ENCODE data around the gene YPEL2. TPM values are rescaled to one million over a fixed set of nuclear protein-coding genes. Genes with fewer than 3 reads are reported as not detected.

The YPEL2 gene
- polyA plus RNA-seq, 4 donors = 28.6 to 37.6 (median 34.1) TPM

DNA sequence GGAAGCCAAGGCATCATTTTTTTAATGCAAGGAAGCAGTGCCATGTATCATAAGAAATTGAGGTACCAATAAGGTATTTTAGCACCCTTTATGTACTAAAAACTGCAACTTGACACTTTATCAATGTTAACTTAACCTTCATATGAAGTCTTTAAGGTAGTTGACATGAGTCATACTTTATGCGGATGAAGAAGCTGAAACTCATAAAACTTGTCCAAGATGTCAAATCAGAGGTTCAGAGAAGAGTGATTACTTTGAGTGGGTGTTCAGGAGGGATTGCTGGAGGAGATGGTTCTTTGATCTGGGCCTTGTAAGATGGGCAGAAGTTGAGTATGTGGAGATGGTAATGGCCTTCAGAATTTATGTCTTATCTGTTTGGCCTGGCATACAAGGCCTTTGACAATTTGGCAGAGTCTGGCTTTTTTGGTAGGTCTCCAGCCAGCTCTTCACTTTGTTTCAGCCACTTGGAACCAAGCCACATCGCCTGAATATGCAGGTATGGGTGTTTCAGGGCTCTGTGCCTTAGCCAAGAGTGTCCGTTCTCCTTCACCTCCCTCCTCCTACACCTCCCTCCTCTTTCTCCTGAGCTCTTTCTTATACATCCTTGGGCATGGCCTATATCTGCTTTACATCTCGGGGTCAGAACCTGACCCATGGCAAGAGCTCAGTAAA is 23.7 kb downstream of the YPEL2 start:
- DNase-seq (ENCODE audit: low read depth in 4 of 4, low spot score in 2 of 4) = no peak

DNA sequence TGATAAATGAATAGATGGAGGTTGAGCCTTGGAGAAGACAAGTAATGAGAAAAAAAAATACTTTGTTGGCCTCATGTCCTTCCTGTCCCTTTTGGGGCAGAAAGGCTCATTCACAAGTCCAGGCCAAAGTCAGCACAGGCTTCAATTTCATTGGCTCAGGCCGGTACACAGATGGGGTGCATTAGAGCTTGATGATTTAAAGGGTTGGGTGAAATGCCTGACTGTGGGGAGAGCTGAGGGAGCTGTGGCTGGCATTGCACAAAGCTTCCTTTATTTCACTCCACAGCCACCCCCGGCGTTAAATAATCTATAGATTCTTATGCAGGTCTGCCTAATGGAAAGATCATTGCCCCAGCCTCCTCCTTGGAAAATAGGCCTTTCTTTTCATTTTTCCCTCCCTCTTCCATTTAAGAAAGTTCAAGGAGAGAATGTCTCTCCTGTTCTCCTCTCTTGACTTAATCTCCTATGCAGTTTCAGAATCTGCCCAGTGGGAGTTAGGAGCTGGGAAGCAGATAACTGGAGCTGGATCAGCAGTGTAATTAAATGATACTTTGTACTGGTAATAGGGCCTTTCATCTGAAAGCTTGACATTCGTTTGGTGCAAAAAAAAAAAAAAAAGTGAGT is 24.4 kb downstream of the YPEL2 start:
- DNase-seq (ENCODE audit: low read depth in 4 of 4, low spot score in 2 of 4) = no peak

DNA sequence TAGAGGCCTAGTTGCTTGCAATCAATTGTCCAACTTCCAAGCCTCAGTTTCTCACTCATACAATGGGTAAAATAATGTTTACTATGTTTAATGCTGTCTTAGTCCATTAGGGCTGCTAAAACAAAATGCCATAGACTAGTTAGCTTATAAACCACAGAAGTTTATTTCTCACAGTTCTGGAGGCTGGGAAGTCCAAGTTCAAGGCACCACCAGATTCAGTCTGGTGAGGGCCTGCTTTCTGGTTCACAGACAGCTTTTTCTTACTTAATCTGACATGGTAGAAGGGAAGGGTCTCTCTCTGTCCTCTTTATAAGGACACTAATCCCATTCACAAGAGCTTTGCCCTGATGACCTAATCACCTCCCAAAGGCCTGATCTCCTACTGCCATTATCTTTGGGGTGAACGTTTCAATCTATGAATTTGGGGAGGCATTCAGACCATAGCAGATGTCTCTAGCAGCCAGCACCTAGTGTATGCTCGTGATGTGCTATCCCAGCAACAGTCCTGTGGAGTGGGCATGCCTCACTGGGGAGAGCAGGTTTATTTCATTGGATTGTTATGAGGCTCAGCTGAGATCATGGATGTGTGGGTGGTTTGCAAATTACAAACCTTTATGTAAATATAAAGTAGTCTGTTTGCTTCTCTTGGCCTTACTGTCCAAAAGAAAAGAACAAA is 25.2 kb downstream of the YPEL2 start:
- no peak for DNase-seq (ENCODE audit: low read depth in 4 of 4, low spot score in 2 of 4)

DNA sequence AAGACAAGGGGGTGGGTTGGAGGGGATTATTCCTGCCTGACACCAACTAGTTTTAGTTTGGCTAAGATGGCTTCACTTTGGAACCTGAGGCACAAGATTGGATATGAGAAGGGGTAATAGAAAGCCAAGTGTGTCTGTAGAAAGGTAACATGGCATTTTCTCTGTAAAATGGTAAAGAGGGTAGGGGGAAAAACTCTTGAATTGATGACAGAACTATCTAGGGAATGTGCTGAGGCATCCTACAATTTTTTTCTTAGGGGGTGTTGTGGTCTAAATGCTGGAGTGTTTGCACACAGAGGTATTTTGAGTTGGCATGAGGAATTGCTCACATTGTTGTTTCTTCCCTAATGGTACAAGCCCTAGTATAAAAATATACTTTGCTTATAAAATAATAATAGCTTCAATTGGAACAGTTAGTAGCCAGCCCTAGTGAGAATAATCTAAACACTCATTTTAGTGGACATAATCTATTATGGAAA is 25.8 kb downstream of the YPEL2 start:
- no peak for DNase-seq (ENCODE audit: low read depth in 4 of 4, low spot score in 2 of 4)

DNA sequence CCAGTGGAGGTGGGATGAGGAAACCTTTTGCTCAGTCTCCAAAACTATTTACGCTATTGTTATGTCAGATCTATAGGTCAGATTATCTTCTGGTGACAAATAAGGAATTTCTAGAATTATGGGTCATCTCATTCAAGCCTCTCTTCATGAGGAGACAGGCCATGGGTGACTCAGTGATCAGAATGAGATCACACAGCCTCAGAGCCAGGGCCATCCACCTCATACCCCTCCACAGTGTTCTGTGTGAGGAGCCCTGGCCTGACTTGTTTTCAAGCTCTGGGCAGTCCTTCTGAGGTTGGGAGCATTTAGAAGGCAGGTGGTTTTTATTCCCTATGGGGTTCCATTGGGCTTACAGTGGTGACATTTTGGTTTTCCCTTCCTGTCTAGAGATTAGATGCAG is 26.5 kb downstream of the YPEL2 start:
- no peak for DNase-seq (ENCODE audit: low read depth in 4 of 4, low spot score in 2 of 4)

DNA sequence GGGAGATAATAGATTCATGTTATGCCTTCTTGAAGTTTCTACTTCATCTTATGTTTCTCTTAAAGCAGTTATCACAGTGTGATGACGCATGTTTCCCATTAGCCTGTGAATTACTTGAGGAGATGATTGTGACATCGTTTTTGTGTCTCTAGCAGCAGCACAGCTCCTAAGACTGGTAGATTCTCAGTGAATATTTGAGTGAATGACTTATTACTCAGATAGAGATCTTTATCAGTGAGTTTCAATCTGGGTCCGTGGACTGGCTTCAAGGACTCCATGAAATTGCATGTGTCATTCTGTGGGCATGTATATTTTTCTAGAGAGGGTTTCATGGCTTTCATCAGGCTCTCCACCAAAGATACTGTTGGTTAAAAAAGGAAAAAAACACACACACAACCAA is 29.9 kb downstream of the YPEL2 start:
- DNase-seq (ENCODE audit: low read depth in 4 of 4, low spot score in 2 of 4) = no peak

DNA sequence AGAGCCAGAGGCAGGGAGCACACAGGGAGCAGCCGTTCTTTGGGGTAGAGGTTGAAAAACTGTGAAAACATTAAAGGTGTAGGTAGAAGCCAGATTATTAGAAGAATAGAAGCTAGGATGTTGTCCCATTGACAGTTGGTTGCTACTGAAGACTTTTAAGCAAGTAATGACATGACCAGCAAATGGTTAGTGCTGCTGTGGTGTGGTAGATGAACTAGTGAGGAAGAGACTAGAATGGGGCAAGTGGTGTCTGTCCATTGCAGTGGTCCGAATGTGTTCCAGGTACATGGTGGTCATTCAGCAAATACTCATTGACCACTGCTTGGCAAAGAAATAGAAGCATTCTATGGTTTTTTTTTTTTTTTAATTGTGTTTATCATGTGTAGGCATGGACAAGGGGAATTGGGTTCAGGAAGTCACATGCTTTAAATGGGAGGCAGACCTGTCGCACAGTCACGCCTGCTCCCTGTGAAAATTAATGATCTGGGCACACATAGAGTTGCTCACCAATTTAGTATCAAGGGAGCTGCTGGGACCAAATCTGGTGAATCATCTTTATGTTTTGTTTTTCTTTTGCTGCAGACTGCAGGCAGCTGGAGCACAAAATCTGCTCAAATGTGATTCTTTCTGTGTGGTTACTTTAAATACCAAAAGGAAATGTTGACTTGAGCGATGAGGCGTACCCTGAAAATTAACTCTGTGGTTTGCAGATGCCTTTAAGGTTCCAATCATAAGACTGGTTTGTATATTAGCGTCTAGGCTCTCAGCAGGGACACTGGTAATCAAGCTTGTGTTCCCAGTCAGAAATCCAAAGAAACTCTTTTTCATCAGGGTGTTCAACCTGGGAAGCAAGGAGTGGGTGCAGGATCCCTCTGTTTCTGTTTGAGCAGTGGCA is 30.7 kb downstream of the YPEL2 start:
- DNase-seq (ENCODE audit: low read depth in 4 of 4, low spot score in 2 of 4) = peak in 2 of 4 donors; percentile 36 to 38

DNA sequence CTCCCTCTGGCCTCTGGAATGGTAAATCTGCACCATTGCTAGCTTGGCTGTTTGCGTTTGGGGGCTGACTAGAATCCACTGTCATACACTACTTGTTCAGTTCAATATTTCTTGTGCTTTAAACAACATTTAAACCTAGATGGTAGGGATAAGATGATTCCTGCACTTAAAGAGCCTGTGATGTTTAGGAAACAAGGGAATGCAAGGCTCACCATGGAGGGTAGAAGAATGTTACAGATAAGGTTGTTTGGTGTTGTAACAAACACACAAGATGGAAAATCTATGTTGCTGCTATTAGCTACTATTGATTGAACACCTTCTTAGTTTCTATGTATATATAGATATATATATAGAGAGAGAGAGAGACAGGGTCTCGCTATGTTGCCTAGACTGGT is 31.4 kb downstream of the YPEL2 start:
- no peak for DNase-seq (ENCODE audit: low read depth in 4 of 4, low spot score in 2 of 4)

DNA sequence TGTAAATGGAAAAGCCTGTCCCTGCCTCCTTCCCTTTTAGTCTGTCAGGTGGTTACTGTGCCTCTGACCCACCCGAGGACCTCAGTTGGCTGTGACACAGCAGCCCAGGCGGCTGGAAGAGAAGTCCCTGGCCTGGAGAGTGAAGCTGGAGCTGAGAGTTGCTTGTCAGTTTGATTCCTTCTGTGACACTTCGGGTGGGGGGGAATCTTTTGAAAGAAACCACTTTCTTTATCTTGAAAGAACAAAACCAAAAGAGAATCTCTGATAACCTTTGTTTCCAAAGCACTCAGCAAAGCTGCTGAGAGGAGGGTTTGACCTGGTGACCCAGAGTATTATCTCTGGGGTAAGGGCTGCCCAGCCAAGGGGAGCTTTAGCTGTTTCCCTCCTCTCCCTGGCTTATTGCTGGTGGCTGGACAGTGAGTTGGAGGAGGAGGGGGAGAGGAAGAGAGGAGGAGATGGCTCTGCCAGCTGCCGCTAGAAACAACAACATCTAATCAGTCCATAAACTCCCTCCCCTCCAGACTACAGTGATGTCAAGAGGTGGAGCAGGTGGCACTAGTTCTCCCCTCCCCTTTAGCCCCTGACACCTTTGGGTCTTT is 34.0 kb downstream of the YPEL2 start:
- no peak for DNase-seq (ENCODE audit: low read depth in 4 of 4, low spot score in 2 of 4)

DNA sequence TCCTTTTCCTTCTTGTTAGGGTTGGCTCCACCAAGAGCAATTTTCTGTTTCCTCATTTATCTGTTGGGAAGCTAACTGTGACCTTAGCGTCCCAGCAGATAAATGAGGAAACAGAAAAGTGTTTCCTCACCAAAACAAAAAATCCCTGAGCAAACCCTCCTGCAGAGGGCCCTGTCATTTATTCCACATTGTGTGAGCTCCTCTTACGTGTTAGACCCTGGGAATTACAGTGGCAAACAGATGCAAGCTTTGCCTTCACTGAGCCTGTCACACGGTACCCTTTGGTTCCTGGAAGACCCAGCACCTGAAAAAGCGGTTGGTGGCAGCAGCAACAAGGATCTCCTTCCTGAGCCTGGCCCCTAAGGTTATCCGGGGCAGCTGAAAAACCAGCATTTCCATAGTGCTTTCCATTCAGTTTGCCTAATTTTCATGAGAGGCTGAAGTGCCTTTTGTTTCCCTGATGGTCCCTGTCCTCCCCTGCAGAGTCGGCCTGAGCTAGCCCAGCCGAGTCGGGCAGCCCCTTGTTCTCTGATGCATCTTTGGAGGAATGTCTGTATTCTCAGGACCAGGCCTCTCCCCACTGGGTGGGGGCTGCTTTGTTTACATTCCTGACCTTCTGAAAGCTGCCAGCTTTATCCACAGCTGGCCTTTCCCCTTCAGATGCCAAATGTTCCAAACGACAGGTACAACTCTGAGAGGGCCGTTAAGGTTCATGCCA is 34.7 kb downstream of the YPEL2 start:
- peak in 1 of 4 donors; percentile 31 for DNase-seq (ENCODE audit: low read depth in 4 of 4, low spot score in 2 of 4)

DNA sequence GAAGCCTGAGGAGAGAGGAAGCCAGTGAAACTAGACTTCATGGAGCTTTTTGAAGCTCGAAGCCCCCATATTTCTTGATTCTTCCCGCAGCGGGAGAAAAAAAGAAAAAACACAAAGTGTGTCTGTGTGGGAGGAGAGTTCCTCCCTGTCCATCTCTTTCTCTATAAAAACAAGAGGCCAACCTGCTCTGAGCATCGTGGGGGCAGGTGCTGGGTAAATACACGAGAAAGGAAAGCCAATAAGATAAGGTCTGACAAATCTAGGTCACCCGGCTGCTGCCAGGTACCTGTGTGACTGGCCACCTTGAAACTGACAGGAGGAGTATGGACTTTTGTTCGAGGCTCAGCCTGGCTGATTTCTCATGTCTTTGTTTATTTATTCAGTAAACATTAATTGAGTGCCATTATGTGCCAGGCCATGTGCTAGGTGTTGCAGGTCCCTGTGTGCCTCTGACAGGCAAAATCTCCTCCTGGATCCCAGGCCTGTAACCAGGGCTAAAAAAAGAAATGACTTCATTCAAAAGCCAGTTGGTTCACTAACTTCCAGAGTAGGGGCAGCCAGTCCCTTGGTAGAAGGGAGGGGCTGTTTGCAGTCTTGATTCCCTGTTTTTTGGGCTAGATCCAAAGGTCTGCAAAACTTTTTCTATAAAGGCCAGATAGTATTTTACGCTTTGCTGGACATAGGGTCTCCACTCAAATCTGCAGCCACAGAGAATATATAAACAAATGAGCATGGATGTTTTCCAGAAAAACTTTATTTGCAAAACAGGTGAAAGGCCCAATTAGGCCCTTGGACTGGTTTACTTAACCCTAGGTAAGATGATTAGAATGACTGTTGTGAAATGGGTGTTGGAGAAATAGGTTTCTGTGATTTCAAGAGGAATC is 35.6 kb downstream of the YPEL2 start:
- DNase-seq (ENCODE audit: low read depth in 4 of 4, low spot score in 2 of 4) = peak in 2 of 4 donors; percentile 43 to 60

DNA sequence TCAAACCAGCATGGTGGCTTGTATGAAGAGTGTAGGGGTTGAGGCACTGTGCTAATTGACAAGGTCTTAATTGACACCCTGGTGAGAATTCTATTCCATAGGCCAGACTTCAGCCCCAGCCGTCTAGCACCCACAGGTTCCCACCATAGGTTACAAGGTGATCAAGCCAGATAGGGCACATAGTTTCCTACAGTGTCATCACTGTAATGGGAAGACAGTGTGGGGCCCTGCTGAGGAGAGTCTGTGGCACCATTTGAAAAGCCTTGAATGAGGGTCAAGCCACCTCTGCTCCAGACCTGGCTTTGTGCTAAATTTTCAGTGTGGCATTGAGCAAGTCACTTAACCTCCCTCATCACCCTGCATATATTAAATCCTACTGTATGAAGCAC is 36.2 kb downstream of the YPEL2 start:
- DNase-seq (ENCODE audit: low read depth in 4 of 4, low spot score in 2 of 4) = no peak

DNA sequence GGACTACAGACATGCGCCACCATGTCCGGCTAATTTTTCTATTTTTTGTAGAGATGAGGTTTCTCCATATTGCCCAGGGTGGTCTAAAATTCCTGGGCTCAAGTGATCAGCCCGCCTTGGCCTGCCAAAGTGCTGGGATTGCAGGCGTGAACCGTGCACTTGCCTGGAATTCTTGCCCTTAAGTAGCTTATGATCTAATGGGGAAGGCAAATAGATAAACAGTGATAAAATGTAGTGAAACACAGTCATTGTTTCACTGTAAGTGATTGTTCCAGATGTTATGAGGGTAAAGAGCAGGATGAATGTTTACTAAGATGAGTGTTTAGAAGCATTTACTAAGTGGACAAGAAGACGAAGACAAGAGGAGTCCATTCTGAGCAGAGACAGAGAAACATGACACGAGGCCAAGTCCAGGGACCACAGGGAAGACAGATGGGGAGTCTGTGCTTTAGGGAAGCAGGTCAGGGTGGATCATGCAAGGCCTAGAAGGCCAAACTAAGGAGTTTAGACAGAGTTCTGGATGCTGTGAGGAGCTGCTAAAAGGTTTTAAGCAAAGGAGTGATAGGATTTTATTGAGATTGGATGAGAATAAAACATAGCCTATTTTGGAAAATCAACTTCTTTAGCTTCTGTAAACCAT is 36.9 kb downstream of the YPEL2 start:
- no peak for DNase-seq (ENCODE audit: low read depth in 4 of 4, low spot score in 2 of 4)

DNA sequence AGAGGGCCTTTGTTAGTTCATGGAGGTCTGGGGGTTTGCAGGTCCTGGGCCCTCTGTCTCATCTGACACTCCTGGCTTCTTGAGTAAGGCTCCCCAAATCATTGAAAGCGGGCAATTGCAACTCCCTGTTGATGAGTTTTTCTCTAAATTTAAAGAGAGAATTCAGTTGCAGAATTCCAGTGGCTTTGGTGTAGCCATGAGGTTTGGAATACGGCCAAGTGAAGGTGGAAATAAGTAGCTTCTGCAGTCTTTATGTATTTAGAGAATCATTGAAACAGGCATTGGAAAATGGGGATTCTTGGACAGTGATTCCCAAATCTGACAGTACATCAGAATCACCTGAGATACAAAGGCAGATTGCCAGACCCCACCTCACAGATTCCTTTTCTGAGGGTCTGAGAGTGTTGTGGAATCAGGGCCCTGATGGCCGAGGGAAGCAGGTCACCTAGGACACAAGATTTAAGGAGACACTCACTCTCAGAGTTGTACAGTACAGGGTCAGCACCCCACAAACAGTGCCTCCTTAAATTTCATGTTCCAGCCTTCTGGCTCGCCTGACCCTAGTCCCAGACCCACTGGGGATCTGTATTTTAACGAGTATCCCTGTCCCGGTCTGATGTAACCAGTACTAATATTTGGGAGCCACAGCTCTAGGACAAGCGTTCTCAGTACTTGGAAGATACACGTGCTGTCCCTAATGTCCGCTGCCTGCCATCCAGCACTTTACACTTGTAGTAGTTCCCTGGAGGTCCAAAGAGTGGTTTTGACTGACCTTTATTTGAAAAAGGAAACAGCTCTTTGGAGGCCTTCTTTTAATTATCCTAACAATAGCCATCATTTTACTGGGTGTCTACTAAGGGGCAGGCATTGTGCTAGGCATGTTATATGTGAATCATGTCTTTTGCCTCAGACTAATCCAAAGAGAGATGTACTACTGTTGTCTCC is 37.8 kb downstream of the YPEL2 start:
- no peak for DNase-seq (ENCODE audit: low read depth in 4 of 4, low spot score in 2 of 4)

DNA sequence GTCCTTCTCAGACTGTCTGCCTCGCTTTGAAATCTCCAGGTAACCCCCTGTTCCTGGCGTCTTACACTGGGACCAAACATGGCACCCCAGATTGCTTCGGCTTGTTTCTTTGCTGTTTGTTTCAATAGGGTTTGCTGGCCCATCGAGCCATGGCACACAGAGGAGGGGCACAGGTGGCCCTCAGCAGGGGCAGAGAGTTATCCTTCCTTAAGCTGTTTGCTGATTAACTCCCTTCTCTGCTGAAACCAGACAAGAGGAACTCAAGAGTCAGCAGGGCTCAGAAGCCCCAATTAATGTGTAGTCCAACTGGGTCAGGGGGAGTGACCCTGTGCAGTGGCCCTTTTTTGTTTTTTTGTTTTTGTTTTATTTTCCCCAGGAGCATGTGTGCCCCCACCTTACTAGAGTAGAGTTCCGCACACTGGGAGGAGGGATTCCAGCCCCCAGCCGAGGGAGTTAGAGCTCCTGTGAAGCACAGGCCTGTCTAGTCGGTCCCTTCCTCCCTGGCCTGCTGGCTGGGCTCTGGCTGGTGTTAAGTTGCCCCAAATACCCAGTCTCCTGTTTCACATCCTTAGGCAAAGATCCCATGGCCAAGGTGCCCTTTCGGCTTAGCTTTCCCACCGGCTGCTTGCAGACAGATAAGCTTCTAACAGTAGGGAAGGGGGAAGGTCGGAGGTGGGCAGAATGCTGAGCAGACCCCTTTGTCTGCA is 39.3 kb downstream of the YPEL2 start:
- peak in 1 of 4 donors; percentile 33 for DNase-seq (ENCODE audit: low read depth in 4 of 4, low spot score in 2 of 4)

DNA sequence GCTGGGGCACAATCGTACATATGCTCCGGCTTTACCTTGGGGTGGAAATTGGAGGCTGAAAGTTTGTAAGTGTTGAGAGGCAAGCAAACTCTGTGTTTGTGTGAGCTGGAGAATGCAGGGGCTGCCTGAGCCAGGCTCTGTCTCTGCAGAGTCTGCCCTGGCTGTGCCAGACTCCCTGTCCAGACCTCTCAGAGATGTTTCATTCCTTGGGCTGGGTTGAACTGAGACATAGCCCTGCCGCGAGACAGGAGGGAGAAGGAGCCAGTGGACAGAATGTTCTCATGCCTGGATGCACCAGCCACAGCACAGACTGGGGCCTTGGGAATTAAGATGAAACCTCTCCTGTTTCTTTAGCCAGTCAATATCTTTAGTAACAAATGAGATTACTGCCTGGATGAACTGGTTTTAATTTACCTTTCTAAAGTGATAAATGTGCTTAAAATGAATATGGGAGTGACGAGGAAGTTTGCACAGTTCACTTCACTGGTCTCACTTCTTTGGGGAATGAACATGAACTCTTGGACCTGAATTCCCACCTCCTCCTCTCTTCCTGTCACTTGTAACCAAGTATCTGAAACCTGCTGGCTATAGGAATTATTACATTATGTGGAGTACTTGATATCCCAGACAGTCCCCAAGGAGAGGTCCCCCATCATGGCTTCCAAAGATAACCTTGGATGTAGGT is 40.1 kb downstream of the YPEL2 start:
- peak in 1 of 4 donors; percentile 34 for DNase-seq (ENCODE audit: low read depth in 4 of 4, low spot score in 2 of 4)
